GM12872 (cell line): Measurements from ENCODE around the gene KIF13A.

Source experiments
- CTCF ChIP-seq: IDR thresholded peaks from 3 replicates; pipeline ENCODE4 v1.5.1; 2011; ENCODE audit warnings: low read depth, mild to moderate bottlenecking, low read length, moderate library complexity; ENCODE audit not compliant: insufficient read depth

The KIF13A gene

DNA sequence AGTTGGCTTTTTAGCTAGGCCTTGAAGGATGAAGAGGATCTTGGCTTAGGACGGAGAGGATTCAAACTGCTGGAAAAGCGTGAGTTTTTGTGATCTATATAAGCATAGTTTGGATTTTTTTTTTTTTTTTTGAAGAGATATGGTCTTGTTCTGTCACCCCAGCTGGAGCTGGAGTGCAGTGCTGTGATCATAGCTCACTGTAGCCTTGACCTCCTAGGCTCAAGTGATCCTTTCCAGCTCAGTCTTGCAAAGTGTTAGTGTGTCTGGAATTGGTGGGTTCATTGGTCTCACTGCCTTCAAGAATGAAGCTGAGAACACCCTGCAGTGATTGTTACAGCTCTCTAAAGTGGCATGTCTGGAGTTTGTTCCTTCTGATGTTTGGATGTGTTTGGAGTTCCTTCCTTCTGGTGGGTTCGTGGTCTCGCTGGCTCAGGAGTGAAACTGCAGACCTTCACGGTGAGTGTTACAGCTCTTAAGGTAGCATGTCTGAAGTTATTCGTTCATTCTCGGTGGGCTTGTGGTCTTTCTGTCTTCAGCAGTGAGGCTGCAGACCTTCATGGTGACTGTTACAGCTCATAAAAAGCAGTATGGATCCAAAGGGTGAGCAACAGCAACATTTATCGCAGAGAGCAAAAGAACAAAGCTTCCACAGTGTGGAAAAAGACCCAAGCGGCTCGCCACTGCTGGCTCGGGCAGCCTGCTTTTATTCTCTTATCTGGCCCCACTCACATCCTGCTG is 243.2 kb downstream of the KIF13A start:
- TF ChIP-seq CTCF = no peak

- TF ChIP-seq CTCF = no peak
These were observed 245.9 kb downstream of the KIF13A start for GRCh38 chr6:17741507-17741906.

GRCh38 chr6:17740559-17741220 is 246.7 kb downstream of the KIF13A start:
- no peak for TF ChIP-seq CTCF

- TF ChIP-seq CTCF = no peak
These were observed 249.7 kb downstream of the KIF13A start for GRCh38 chr6:17737704-17738252.

DNA sequence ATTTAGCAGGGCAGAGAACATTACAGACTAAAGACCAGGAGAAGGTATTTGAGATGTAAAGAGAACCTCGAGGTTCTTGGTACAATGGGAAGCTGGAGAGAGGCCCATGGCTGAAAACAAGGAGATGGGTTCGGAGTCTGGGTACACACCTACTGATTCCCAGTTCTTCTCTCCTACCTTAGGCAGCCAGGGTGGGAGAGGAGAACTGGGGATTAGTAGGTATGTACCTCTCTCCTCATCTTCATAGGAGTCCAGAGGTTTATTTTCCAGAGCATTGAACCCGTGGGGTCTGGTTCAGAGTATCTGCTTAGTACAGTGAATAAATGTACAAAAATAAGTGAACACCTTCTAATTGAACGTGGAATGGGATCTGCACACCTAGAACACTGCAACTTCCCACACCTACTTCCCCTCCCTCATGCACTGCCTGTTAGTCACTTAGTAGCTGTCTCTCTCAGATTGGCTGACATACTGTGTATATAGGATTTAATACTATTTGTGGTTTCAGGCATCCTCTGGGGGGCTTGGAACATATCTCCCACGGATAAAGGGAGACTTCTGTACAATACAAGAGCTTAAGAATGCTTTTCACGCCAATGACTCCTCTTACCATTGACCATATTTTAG is 257.2 kb downstream of the KIF13A start:
- no peak for TF ChIP-seq CTCF

DNA sequence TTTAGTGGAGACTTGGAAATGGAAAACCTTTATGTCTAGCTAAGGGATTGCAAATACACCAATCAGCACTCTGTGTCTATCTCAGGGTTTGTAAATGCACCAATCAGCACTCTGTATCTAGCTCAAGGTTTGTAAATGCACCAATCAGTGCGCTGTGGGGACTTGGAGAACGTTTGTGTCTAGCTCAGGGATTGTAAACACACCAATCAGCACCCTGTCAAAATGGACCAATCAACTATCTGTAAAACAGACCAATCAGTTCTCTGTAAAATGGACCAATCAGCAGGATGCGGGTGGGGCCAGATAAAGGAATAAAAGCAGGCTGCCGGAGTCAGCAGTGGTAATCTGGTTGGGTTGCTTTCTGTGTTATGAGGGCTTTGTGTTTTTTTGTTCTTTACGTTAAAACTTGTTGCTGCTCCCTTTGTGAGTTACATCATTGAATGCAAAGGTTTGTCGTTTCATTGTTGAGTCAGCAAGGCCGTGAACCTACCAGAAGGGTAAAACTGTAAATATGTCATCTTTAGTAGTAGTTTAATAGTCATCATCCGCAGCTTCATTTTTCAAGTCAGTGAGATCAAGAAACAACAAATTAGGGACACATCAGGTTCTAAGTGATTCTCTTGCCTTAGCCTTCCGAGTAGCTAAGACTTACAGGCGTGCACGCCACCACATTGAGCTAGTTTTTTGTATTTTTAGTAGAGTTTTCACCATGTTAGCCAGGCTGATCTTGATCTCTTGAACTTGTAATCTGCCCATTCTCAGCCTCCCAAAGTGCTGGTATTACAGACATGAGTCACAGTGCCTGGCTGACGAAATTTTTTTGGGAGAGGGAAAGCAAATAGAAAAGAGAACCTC is 258.0 kb downstream of the KIF13A start:
- no peak for TF ChIP-seq CTCF
